H1 (cell line): ENCODE results near the gene ELAVL2. TPM values are rescaled to one million over a fixed set of nuclear protein-coding genes. Genes with fewer than 3 reads are reported as not detected.

Experiments
- RNF2 ChIP-seq: fragments of 200-900, 300-1000 bp; sonication (generic); IDR thresholded peaks from 2 replicates; pipeline ENCODE4 v1.7.1; 2016; ENCODE audit warnings: borderline replicate concordance, low read depth, mild to moderate bottlenecking, antibody characterized with exemption, low read length; ENCODE audit not compliant: poor library complexity, severe bottlenecking; ENCODE audit errors: missing control alignments
- polyA plus RNA-seq, 7 experiments: library from polyadenylated mRNA; depleted of rRNA in 3 of 7; stranded (reverse) in 5 of 7; unstranded in 2 of 7; fragments of >200 nt in 5 of 7; fragments of 200-250 nt in 2 of 7; gene quantifications; 1 replicate in 5 of 7; 2 replicates in 1 of 7; 4 replicates in 1 of 7; pipeline versions ENCODE4 v1.2.1 to v1.2.3, GENCODE V29; 2011 to 2013; ENCODE audit warnings: missing spikeins in 2 of 7, mixed read lengths in 2 of 7
- total RNA-seq: library from RNA; stranded (reverse); fragmentation: NEBNext Ultra II Directional; extraction: Animal tissue kit (Norgen Biotek cat#: 25700); gene quantifications from 2 replicates; pipeline ENCODE4 v1.2.1, GENCODE V29; 2021

The ELAVL2 gene
- total and polyA plus RNA-seq, 2 of the 8 experiments (the other 6 are each of a cell fraction or from before 2014, with no cell fraction given), result 4.9 to 21.9 TPM

DNA sequence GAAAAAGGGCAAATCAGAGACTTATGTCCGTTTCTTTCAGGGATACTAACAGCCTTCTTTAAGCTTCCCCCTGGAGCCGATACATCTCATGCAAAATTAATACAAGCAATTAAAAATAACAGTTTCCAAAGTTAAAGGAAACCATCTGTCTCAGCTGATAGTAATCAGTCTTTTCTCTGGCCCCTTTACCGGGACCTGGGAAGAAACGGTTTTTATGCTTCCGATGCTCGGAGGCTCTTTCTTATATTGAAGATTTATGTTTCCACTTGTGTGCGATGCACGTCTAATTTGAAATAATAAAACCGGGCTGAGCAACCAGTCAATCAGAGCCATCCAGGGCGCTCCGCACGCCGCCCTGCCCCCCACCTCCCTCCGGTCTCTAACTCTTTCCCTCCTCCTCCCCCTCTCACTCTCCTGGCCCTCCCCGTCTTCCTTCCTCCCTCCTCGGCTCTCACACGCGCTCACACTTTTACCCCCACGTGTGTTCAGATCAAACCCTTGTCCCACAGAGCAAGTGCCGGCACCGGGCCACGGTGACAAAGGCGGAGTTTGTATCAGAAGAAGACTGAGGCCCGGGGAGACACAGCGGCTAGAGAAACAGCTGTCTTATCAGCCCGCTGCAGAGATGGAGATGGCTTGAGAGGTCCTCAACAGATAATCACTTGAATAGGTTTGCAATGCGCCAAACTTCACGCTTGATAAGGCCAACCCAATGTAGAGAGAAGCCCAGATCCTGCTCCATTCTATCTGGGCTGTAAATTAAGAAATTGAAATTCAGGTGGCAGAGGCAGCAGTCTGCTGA lies 5.1 kb upstream of the ELAVL2 start (continued):
- peak; percentile 86 for TF ChIP-seq RNF2
